ENCODE data around the gene BRI3. TPM values are rescaled to one million over a fixed set of nuclear protein-coding genes. Genes with fewer than 3 reads are reported as not detected.
"Not testable (repeated sequence)": the region's sequence is repeated elsewhere in the genome, so short reads cannot be mapped to it uniquely, and the experiment has no call there.

The BRI3 gene
- total RNA-seq, 1 donor from 2014 or later, result 222 TPM

- ATAC-seq (ENCODE audit: poor library complexity), result no peak
- intact Hi-C loops (cut with DNase I), result no loop called here
- no peak for DNase-seq
These were observed 20.4 kb downstream of the BRI3 start for GRCh38 chr7:98301693-98302470.

GRCh38 chr7:98303176-98303865 lies 21.8 kb downstream of the BRI3 start:
- intact Hi-C loops (cut with DNase I), result no loop called here
- DNase-seq (no peak), ATAC-seq (ENCODE audit: poor library complexity) (no peak)

GRCh38 chr7:98303906-98304305 lies 22.4 kb downstream of the BRI3 start:
- intact Hi-C loops (cut with DNase I), result no loop called here
- DNase-seq, result peak; percentile 27
- no peak for ATAC-seq (ENCODE audit: poor library complexity)

- intact Hi-C loops (cut with DNase I), result no loop called here
- no peak for DNase-seq
- no peak for ATAC-seq (ENCODE audit: poor library complexity)
These were observed 24.6 kb downstream of the BRI3 start for GRCh38 chr7:98305951-98306535.

GRCh38 chr7:98307971-98308466 lies 26.5 kb downstream of the BRI3 start:
- intact Hi-C loops (cut with DNase I), result no loop called here
- DNase-seq (no peak), ATAC-seq (ENCODE audit: poor library complexity) (no peak)

GRCh38 chr7:98309566-98309965 lies 28.1 kb downstream of the BRI3 start:
- no peak for DNase-seq
- intact Hi-C loops (cut with DNase I), result no loop called here
- no peak for ATAC-seq (ENCODE audit: poor library complexity)

GRCh38 chr7:98312201-98312600 lies 30.7 kb downstream of the BRI3 start:
- DNase-seq, result no peak
- intact Hi-C loops (cut with DNase I), result no loop called here
- ATAC-seq (ENCODE audit: poor library complexity), result no peak

- ATAC-seq (ENCODE audit: poor library complexity) (no peak), DNase-seq (no peak)
- intact Hi-C loops (cut with DNase I), result no loop called here
These were observed 33.0 kb downstream of the BRI3 start for GRCh38 chr7:98314469-98314868.

GRCh38 chr7:98315318-98315993 lies 34.0 kb downstream of the BRI3 start:
- ATAC-seq (ENCODE audit: poor library complexity), result no peak
- intact Hi-C loops (cut with DNase I), result no loop called here
- no peak for DNase-seq

GRCh38 chr7:98315994-98316527 lies 34.6 kb downstream of the BRI3 start:
- DNase-seq; intact Hi-C loops (cut with DNase I); ATAC-seq (ENCODE audit: poor library complexity): not testable (repeated sequence)

GRCh38 chr7:98317366-98318040 lies 36.0 kb downstream of the BRI3 start:
- intact Hi-C loops (cut with DNase I), result no loop called here
- DNase-seq (no peak), ATAC-seq (ENCODE audit: poor library complexity) (no peak)

- intact Hi-C loops (cut with DNase I), result no loop called here
- ATAC-seq (ENCODE audit: poor library complexity) (no peak), DNase-seq (no peak)
These were observed 37.7 kb downstream of the BRI3 start for GRCh38 chr7:98319176-98319575.

GRCh38 chr7:98321301-98321700 lies 39.8 kb downstream of the BRI3 start:
- ATAC-seq (ENCODE audit: poor library complexity), result no peak
- intact Hi-C loops (cut with DNase I), result no loop called here
- DNase-seq, result no peak

GRCh38 chr7:98322331-98323270 lies 41.1 kb downstream of the BRI3 start:
- intact Hi-C loops (cut with DNase I), result no loop called here
- DNase-seq (no peak), ATAC-seq (ENCODE audit: poor library complexity) (no peak)

- intact Hi-C loops (cut with DNase I), result no loop called here
- no peak for DNase-seq
- ATAC-seq (ENCODE audit: poor library complexity), result no peak
These were observed 42.3 kb downstream of the BRI3 start for GRCh38 chr7:98323597-98324322.

- DNase-seq (no peak), ATAC-seq (ENCODE audit: poor library complexity) (no peak)
- intact Hi-C loops (cut with DNase I), result no loop called here
These were observed 43.3 kb downstream of the BRI3 start for GRCh38 chr7:98324782-98325181.

Data from Right ventricle myocardium superior (tissue), 1 donor.